Panc1 (cell line): ENCODE results near the gene GNRHR. TPM values are rescaled to one million over a fixed set of nuclear protein-coding genes. Genes with fewer than 3 reads are reported as not detected.

Experiments
- ATAC-seq: fragments of 200-7000 bp; cut with Tn5 transposase; 2 replicates; pipeline ENCODE4 v1.9.1; 2020; ENCODE audit warnings: mild to moderate bottlenecking, moderate library complexity
- BruUV-seq: library from RNA; stranded (reverse); fragments of 400-500 nt; replicated peaks from 2 replicates; lab custom pipeline; 2021; lab: Mats Ljungman, UMichigan
- CTCF ChIA-PET: fragments of 300-600 bp; sonication (Branson Sonifier 250); formaldehyde crosslinking; loops from one replicate; lab custom pipeline; 2022; ENCODE audit warnings: antibody characterized with exemption; lab: Charles Lee
- POLR2A ChIA-PET: fragments of 300-600 bp; sonication (Branson Sonifier 250); formaldehyde crosslinking; loops from one replicate; lab custom pipeline; 2022; ENCODE audit warnings: antibody characterized with exemption; lab: Charles Lee
- DNase-seq: peaks from one replicate; pipeline ENCODE4 v3.0.0-alpha.2; 2010; ENCODE audit warnings: low read depth, low spot score
- H3K27ac ChIP-seq: 2 replicates; pipeline ENCODE4 v1.5.1; 2011; ENCODE audit warnings: mild to moderate bottlenecking, low read length, inconsistent platforms
- H3K27me3 ChIP-seq: fragments of 200-500 bp; sonication (Bioruptor generic); 2 replicates; pipeline ENCODE4 v1.6.0; 2014; ENCODE audit warnings: low read length, inconsistent platforms; ENCODE audit not compliant: control insufficient read depth, insufficient read depth
- H3K36me3 ChIP-seq: fragments of 200-500 bp; sonication (Bioruptor generic); 2 replicates; pipeline ENCODE4 v1.5.1; 2014; ENCODE audit warnings: inconsistent platforms, mild to moderate bottlenecking, low read length, moderate library complexity; ENCODE audit not compliant: control insufficient read depth, insufficient read depth
- H3K4me1 ChIP-seq: 2 replicates; pipeline ENCODE4 v1.5.1; 2011; ENCODE audit warnings: inconsistent platforms, mild to moderate bottlenecking, low read length, moderate library complexity; ENCODE audit not compliant: control insufficient read depth, insufficient read depth
- H3K4me3 ChIP-seq, 2 experiments: 2 replicates each; pipeline ENCODE4 v1.5.1; 2011 to 2012; ENCODE audit warnings: low read depth in 2 of 2, low read length in 2 of 2, mild to moderate bottlenecking in 2 of 2, inconsistent platforms in 1 of 2, moderate library complexity in 1 of 2
- H3K9me3 ChIP-seq: fragments of 200-500 bp; sonication (Bioruptor generic); 2 replicates; pipeline ENCODE4 v1.5.1; 2014; ENCODE audit warnings: low read depth, mild to moderate bottlenecking, inconsistent platforms, low read length, moderate library complexity; ENCODE audit not compliant: control insufficient read depth, insufficient read depth
- POLR2AphosphoS5 ChIP-seq: IDR thresholded peaks from 2 replicates; pipeline ENCODE4 v1.6.1; 2012; ENCODE audit warnings: mild to moderate bottlenecking, low read depth, low read length, moderate library complexity
- SIN3A ChIP-seq: IDR thresholded peaks from 2 replicates; pipeline ENCODE4 v1.6.1; 2012; ENCODE audit warnings: low read depth, mild to moderate bottlenecking, low read length, moderate library complexity, borderline replicate concordance; ENCODE audit not compliant: insufficient read depth
- TCF7L2 ChIP-seq: IDR thresholded peaks from 2 replicates; pipeline ENCODE4 v1.6.1; 2011; ENCODE audit warnings: mild to moderate bottlenecking, low read depth, low read length, inconsistent platforms
- in situ Hi-C: cut with HindIII; loops from 2 replicates; pipeline ENCODE4 v1.10.0; 2016; ENCODE audit warnings: low sequenced_read_pairs, low pct_unique_long_range_greater_than_20kb
- intact Hi-C: fragments of 100-400 bp; cut with micrococcal nuclease; formaldehyde crosslinking; loops from one replicate; pipeline ENCODE4 v1.10.0; 2022; ENCODE audit not compliant: unreplicated experiment
- total RNA-seq: library from RNA; stranded (reverse); gene quantifications from one replicate; pipeline ENCODE4 v1.2.1, GENCODE V29; 2021; ENCODE audit not compliant: unreplicated experiment
- TF ChIP-seq, protein P1 (sequence below): fragments of 450-650 bp; IDR thresholded peaks from 2 replicates; pipeline ENCODE4 v1.5.1; 2017; ENCODE audit warnings: mild to moderate bottlenecking
- TF ChIP-seq, protein P2 (sequence below), 2 experiments: IDR thresholded peaks; 2 replicates each; pipeline ENCODE4 v1.6.1; 2011 to 2012; ENCODE audit warnings: low read depth in 2 of 2, control low read depth in 1 of 2, low read length in 1 of 2, mild to moderate bottlenecking in 1 of 2, moderate library complexity in 1 of 2; ENCODE audit not compliant: insufficient read depth in 1 of 2

GNRHR gene
- total RNA-seq, 1 experiment from 2014 or later = not detected

- ChIA-PET CTCF (interaction anchor here (0.6 kb wide), 1 partner anchor 39 kb away, joined by 6 read pairs; no protein-coding TSS in a partner anchor), POLR2A (no interaction called here)
- BruUV-seq = no TSS peak
- Histone ChIP-seq H3K27me3 (no peaks in the 10 kb centered on the region), H3K9me3 (no peaks in the 10 kb centered on the region), H3K4me3 (no peak overlapping the region), H3K4me1 (no peaks in the 10 kb centered on the region), H3K36me3 (no peaks in the 10 kb centered on the region), H3K27ac (no peak overlapping the region)
- intact Hi-C loops = no loop called here
- DNase-seq = no peak
- no peak for TF ChIP-seq SIN3A
- TF ChIP-seq, protein P1, sequence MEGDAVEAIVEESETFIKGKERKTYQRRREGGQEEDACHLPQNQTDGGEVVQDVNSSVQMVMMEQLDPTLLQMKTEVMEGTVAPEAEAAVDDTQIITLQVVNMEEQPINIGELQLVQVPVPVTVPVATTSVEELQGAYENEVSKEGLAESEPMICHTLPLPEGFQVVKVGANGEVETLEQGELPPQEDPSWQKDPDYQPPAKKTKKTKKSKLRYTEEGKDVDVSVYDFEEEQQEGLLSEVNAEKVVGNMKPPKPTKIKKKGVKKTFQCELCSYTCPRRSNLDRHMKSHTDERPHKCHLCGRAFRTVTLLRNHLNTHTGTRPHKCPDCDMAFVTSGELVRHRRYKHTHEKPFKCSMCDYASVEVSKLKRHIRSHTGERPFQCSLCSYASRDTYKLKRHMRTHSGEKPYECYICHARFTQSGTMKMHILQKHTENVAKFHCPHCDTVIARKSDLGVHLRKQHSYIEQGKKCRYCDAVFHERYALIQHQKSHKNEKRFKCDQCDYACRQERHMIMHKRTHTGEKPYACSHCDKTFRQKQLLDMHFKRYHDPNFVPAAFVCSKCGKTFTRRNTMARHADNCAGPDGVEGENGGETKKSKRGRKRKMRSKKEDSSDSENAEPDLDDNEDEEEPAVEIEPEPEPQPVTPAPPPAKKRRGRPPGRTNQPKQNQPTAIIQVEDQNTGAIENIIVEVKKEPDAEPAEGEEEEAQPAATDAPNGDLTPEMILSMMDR = no peak
- TF ChIP-seq, protein P2, sequence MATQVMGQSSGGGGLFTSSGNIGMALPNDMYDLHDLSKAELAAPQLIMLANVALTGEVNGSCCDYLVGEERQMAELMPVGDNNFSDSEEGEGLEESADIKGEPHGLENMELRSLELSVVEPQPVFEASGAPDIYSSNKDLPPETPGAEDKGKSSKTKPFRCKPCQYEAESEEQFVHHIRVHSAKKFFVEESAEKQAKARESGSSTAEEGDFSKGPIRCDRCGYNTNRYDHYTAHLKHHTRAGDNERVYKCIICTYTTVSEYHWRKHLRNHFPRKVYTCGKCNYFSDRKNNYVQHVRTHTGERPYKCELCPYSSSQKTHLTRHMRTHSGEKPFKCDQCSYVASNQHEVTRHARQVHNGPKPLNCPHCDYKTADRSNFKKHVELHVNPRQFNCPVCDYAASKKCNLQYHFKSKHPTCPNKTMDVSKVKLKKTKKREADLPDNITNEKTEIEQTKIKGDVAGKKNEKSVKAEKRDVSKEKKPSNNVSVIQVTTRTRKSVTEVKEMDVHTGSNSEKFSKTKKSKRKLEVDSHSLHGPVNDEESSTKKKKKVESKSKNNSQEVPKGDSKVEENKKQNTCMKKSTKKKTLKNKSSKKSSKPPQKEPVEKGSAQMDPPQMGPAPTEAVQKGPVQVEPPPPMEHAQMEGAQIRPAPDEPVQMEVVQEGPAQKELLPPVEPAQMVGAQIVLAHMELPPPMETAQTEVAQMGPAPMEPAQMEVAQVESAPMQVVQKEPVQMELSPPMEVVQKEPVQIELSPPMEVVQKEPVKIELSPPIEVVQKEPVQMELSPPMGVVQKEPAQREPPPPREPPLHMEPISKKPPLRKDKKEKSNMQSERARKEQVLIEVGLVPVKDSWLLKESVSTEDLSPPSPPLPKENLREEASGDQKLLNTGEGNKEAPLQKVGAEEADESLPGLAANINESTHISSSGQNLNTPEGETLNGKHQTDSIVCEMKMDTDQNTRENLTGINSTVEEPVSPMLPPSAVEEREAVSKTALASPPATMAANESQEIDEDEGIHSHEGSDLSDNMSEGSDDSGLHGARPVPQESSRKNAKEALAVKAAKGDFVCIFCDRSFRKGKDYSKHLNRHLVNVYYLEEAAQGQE (IDR thresholded peaks at IDR 0.05; ENCODE audit: insufficient read depth in 1 of 2, low read depth in 2 of 2, low read length in 1 of 2) = no peak
- in situ Hi-C loops = no loop called here
- ATAC-seq = no peak
Measured at GRCh38 chr4:67744561-67745283, 9.5 kb downstream of the GNRHR start.

DNA sequence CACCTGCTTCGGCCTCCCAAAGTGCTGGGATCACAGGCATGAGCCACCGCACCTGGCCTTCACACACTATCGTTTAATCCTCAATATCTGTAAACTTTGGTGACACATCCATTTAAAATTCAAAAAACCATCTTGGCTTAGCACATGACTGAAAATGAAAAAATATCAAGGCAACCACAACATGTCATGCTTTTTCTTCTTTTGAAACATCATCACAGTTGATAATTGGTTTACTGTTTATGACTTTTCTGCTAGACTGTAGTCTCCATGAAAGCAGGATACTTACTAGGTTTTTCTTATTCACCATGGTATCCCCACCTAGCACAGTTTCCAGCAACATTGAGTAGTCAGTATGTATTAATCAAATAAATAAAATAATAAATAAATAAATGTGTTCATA lies 11.0 kb downstream of the GNRHR start:
- Histone ChIP-seq H3K27me3 (no peaks in the 10 kb centered on the region), H3K4me1 (no peaks in the 10 kb centered on the region), H3K4me3 (no peak overlapping the region), H3K36me3 (no peaks in the 10 kb centered on the region), H3K9me3 (no peaks in the 10 kb centered on the region), H3K27ac (no peak overlapping the region)
- in situ Hi-C loops (no loop called here), intact Hi-C loops (no loop called here)
- ChIA-PET CTCF (no interaction called here), POLR2A (no interaction called here)
- TF ChIP-seq, protein P2 (IDR thresholded peaks at IDR 0.05; ENCODE audit: insufficient read depth in 1 of 2, low read depth in 2 of 2, low read length in 1 of 2) = no peak
- no peak for TF ChIP-seq TCF7L2
- no peak for TF ChIP-seq POLR2AphosphoS5
- TF ChIP-seq, protein P1 = no peak
- no peak for TF ChIP-seq SIN3A
- BruUV-seq = no TSS peak
- ATAC-seq = no peak
- DNase-seq = no peak
